PC-3 (cell line): ENCODE measurements around the gene CLPTM1L.

Experiments used
- CTCF ChIP-seq: fragments of 300-600 bp; sonication (generic); conservative IDR thresholded peaks from 2 replicates; pipeline ENCODE4 v1.5.1; 2017; ENCODE audit warnings: antibody characterized with exemption, low read depth, mild to moderate bottlenecking, low read length
- EZH2 ChIP-seq: fragments of 300-600 bp; sonication (generic); IDR thresholded peaks from one replicate; pipeline ENCODE4 v1.6.1; 2017; ENCODE audit warnings: antibody characterized with exemption, mild to moderate bottlenecking, low read length; ENCODE audit not compliant: unreplicated experiment
- EZH2phosphoT487 ChIP-seq: fragments of 300-600 bp; sonication (generic); IDR thresholded peaks from 2 replicates; pipeline ENCODE4 v1.6.1; 2018; ENCODE audit warnings: mild to moderate bottlenecking, antibody characterized with exemption, low read length, borderline replicate concordance

- TF ChIP-seq EZH2 (no peak), CTCF (no peak), EZH2phosphoT487 (no peak)
Measured at GRCh38 chr5:1322036-1322900, 22.6 kb downstream of the CLPTM1L start.
